GM18505 (cell line): ENCODE results near the gene CNTNAP5.

ENCODE experiments used
- ATAC-seq: cut with Tn5 transposase; IDR thresholded peaks from one replicate; pipeline ENCODE4 v1.9.1; 2021; ENCODE audit not compliant: unreplicated experiment
- POLR2A ChIP-seq: IDR thresholded peaks from 4 replicates; pipeline ENCODE4 v1.6.1; 2011; ENCODE audit warnings: borderline replicate concordance; ENCODE audit not compliant: insufficient read depth, insufficient read length; ENCODE audit errors: extremely low read depth

The CNTNAP5 gene

DNA sequence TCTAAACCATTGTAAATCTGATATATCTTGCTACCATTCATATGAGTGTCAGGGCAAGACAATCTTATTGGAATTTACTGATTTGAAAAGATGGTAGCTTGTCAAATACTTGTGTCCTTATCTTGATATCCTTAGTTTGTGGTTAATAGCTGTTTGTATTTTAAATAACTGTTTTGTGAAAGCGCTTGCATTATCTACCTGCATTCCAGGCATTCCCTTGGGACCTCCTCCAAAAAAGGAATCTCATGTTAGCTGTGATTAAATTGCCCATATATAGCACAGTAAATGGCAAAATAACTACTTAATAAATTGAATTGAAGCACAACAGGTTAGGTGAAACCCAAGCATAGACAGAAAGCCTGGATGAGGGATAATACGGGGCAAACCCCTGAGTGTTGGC, 13.9 kb downstream of the CNTNAP5 start:
- no peak for TF ChIP-seq POLR2A
- ATAC-seq = no peak

GRCh38 chr2:124039762-124040291, 14.7 kb downstream of the CNTNAP5 start:
- no peak for TF ChIP-seq POLR2A
- no peak for ATAC-seq

DNA sequence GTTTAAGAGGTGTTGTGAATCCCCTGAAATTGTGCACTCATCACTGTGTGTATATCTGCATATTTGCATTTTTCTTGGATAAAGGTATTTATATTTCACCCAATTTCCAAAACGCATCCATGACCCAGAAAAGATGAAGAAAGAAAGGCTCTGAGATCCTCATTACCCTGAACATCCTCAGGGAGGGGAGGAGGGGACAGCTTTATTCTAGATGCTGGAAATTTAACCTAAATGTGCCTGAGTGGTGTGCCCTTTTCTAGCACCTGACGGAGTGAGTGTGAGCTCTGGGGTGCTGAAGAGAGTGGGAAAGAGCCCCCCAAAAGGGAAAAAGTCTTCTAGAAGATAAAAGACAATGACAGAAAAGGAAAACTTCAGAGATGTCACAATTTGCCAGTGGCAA, 20.8 kb downstream of the CNTNAP5 start:
- TF ChIP-seq POLR2A = no peak
- no peak for ATAC-seq

DNA sequence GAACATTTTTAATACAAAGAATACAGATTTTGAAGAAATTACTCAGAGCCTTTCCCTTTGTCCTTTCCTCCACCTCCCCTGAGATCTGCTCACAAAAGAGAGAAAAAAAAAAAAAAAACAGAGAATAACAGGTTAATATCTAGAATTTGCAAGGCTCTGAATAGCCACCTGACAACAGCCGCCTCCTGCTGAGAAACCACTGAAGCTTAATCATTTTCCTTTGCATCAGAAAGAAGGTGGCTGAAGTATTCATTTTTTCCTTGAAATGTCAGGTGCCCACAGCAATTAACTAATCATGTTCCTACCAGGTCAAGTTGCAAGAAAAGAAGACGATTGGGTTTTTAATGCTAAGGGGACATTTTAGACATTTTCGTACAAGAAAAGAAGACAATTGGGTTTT, 21.2 kb downstream of the CNTNAP5 start:
- no peak for TF ChIP-seq POLR2A

GRCh38 chr2:124048102-124048501, 23.0 kb downstream of the CNTNAP5 start:
- ATAC-seq = no peak
- no peak for TF ChIP-seq POLR2A

More for the DNA sequence above, 21.2 kb downstream of the CNTNAP5 start:
- ATAC-seq = no peak

DNA sequence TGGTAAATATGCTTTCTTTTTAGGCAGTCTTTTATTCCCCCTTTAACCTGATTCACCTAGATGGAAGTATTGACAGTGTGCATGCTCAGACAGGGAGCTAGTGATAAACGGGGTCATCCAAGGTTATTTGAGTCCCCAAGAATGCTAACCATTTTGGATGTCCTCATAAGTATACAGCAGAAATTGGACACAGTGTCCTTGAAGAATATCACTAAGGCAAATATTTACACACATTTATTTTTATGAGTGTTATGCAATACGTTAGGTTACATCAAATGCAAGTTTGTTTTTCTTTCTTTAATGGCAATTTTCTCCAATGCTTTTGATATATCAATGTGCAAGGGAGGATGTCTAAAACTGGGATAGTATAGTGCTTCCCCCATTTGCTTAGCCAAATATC, 23.6 kb downstream of the CNTNAP5 start:
- ATAC-seq = no peak
- TF ChIP-seq POLR2A = no peak

DNA sequence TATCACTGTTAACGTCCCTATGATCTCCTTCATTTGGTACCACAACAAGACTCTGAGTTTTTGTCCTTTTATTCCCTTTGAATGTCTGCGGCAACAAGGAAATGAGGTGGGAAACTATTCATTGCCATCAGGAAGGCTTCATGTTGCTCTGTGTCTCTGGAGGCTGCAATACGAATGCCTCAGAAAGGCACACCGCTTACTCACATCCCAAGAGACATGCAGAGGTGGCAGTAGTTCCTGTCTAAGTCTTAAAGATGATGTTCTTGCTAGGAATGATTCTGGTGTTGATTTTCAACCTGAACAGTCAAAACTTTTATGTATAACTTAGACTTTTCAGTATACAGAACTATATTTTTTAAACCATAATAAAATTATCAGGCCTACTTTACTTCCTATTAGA, 24.0 kb downstream of the CNTNAP5 start:
- TF ChIP-seq POLR2A = no peak
- no peak for ATAC-seq

- no peak for ATAC-seq
- TF ChIP-seq POLR2A = no peak
Measured at GRCh38 chr2:124050833-124051497, 25.9 kb downstream of the CNTNAP5 start.

- ATAC-seq = no peak
- no peak for TF ChIP-seq POLR2A
Measured at GRCh38 chr2:124053796-124054195, 28.7 kb downstream of the CNTNAP5 start.

DNA sequence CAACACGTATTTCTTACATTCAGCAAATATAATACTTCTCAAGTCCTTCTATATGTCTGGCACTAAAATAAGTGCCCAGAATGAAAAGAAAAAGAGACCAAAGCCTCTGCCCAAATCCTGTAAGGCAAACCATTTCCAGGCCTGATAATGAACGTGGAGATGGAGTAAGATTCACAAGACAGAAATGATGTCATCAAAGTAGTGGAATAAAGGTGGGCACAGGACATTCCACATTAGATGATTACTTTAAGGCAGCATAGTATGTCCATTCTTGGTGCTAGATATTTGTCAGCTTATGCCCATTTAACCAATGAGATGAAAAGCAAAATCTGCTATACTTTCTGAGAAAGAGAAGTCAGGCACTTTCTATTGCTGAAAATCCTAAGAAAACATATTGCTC, 38.5 kb downstream of the CNTNAP5 start:
- no peak for TF ChIP-seq POLR2A
- ATAC-seq = no peak

- TF ChIP-seq POLR2A = no peak
- no peak for ATAC-seq
Measured at GRCh38 chr2:124065636-124066035, 40.5 kb downstream of the CNTNAP5 start.

DNA sequence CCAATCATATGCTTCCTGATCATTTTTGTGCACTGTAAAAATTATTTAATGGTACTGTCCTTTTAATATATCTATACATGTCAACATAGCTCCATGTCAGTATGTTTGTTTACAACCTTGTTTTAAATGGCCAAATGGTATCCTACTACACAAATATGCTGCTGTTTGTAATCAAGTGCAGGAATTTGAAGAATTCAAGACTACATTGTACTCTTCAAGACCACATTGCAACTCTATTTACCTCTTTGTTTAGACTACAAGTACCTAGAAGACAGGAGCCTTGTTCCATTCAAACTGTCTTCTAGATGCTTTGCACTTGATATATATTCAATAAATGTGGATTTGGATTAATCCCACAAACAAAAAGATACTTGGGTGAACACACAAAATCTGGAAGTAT, 41.7 kb downstream of the CNTNAP5 start:
- no peak for ATAC-seq
- no peak for TF ChIP-seq POLR2A

- no peak for ATAC-seq
- TF ChIP-seq POLR2A = no peak
Measured at GRCh38 chr2:124079045-124079444, 54.0 kb downstream of the CNTNAP5 start.

- no peak for TF ChIP-seq POLR2A
- ATAC-seq = no peak
Measured at GRCh38 chr2:124080281-124081153, 55.4 kb downstream of the CNTNAP5 start.
